Muscle layer of colon (tissue), 2 donors: Measurements from ENCODE around the gene ALPK3.

Experiments
- H3K27ac ChIP-seq: one replicate; pipeline ENCODE4 v1.7.0; 2013; ENCODE audit warnings: low read depth, mild to moderate bottlenecking, low read length, moderate library complexity
- H3K27me3 ChIP-seq, 2 donors: one replicate each; pipeline ENCODE4 v1.7.0; 2013; ENCODE audit warnings: low read length in 2 of 2, mild to moderate bottlenecking in 2 of 2; ENCODE audit not compliant: insufficient read depth in 2 of 2, control insufficient read depth in 1 of 2
- H3K36me3 ChIP-seq: one replicate; pipeline ENCODE4 v1.7.0; 2013; ENCODE audit warnings: mild to moderate bottlenecking, low read length; ENCODE audit not compliant: insufficient read depth
- H3K4me1 ChIP-seq: one replicate; pipeline ENCODE4 v1.7.0; 2013; ENCODE audit warnings: mild to moderate bottlenecking, low read length; ENCODE audit not compliant: insufficient read depth
- H3K4me3 ChIP-seq, 2 donors: one replicate each; pipeline ENCODE4 v1.7.0; 2013; ENCODE audit warnings: low read length in 2 of 2, low read depth in 1 of 2, mild to moderate bottlenecking in 1 of 2, moderate library complexity in 1 of 2
- H3K9ac ChIP-seq: one replicate; pipeline ENCODE4 v1.7.0; 2013; ENCODE audit warnings: low read length
- H3K9me3 ChIP-seq: one replicate; pipeline ENCODE4 v1.7.0; 2013; ENCODE audit warnings: mild to moderate bottlenecking, low read length
- donor health status: abdominal sarcoma.
- donor health status: Adenocarcinoma of cecum.

ALPK3 gene

DNA sequence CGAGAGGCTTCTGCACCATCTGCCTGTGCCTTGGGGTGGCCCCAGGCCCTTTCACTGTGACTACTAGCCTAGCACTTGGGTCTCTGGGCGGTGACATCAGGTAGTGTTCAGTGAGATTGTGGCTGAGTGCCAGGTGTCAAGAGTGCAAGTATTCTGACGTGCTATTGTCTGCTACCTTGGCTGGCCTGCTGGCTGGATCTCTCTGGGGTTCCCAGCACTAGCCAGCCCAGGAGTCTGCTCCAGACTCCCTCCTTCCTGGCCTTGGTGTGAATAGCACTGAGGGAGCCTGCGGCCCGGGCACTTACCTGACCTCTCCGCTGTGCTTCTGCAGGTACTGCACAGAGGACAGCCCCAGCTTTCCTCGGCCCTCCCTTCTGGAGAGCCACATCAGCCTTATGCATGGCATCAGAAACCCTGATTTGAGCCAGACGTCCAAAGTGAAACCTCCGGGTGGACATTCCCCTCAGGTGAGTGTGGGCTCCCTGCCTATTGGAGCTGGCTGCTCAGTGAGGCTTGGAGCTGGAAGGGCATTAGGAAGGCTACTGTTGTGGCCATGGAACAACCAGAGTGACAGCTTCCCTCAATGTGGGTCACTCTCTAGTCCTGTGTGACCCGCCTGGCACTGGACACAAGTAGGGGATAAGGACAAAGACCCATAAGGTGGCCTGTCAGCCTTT is 17.5 kb upstream of the ALPK3 start:
- H3K36me3 ChIP-seq: peaks cover 72% of the 10 kb centered on the region
- no peaks in the 10 kb centered on the region for H3K27me3 ChIP-seq
- no peaks in the 10 kb centered on the region for H3K9me3 ChIP-seq
- no peaks in the 10 kb centered on the region for H3K4me1 ChIP-seq
- no peak overlapping the region for H3K27ac ChIP-seq
- no peak overlapping the region for H3K9ac ChIP-seq
- H3K4me3 ChIP-seq: no peak overlapping the region

- H3K9me3 ChIP-seq: no peaks in the 10 kb centered on the region
- H3K27ac ChIP-seq: no peak overlapping the region
- no peaks in the 10 kb centered on the region for H3K27me3 ChIP-seq
- no peak overlapping the region for H3K4me3 ChIP-seq
- no peaks in the 10 kb centered on the region for H3K4me1 ChIP-seq
- H3K36me3 ChIP-seq: peaks cover 77% of the 10 kb centered on the region
- no peak overlapping the region for H3K9ac ChIP-seq
These were observed 16.8 kb upstream of the ALPK3 start for GRCh38 chr15:84800365-84800806.

- H3K9ac ChIP-seq: no peak overlapping the region
- H3K4me1 ChIP-seq: no peaks in the 10 kb centered on the region
- no peak overlapping the region for H3K27ac ChIP-seq
- H3K36me3 ChIP-seq: peaks cover 52% of the 10 kb centered on the region
- no peak overlapping the region for H3K4me3 ChIP-seq
- H3K9me3 ChIP-seq: no peaks in the 10 kb centered on the region
- no peaks in the 10 kb centered on the region for H3K27me3 ChIP-seq
These were observed 12.9 kb upstream of the ALPK3 start for GRCh38 chr15:84804005-84804900.

DNA sequence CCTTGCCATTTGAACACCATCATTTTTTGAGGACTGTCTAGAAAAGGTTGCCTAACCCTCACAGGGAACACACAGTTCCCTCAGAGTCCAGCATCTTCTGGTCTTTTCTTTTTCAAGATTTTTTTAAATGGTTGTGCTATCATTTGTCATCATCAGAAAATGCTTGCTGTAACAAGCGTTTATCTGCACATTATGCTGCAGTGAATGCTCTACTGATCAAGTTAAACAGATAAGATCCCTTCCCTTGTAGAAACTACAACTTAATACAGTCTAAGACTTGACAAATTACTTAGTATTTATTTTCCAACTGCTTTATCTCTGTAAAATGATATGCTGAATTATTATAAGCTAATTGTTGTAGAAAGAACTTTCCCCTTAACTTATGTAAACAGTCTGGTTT is 11.9 kb upstream of the ALPK3 start:
- H3K4me1 ChIP-seq: no peaks in the 10 kb centered on the region
- H3K27me3 ChIP-seq: no peaks in the 10 kb centered on the region
- no peak overlapping the region for H3K9ac ChIP-seq
- no peak overlapping the region for H3K4me3 ChIP-seq
- peaks cover 42% of the 10 kb centered on the region for H3K36me3 ChIP-seq
- no peaks in the 10 kb centered on the region for H3K9me3 ChIP-seq
- no peak overlapping the region for H3K27ac ChIP-seq

GRCh38 chr15:84807228-84807627 is 9.9 kb upstream of the ALPK3 start:
- H3K27me3 ChIP-seq: no peaks in the 10 kb centered on the region
- H3K4me1 ChIP-seq: no peaks in the 10 kb centered on the region
- H3K9me3 ChIP-seq: no peaks in the 10 kb centered on the region
- H3K27ac ChIP-seq: no peak overlapping the region
- H3K9ac ChIP-seq: no peak overlapping the region
- H3K4me3 ChIP-seq: no peak overlapping the region
- peaks cover 27% of the 10 kb centered on the region for H3K36me3 ChIP-seq

DNA sequence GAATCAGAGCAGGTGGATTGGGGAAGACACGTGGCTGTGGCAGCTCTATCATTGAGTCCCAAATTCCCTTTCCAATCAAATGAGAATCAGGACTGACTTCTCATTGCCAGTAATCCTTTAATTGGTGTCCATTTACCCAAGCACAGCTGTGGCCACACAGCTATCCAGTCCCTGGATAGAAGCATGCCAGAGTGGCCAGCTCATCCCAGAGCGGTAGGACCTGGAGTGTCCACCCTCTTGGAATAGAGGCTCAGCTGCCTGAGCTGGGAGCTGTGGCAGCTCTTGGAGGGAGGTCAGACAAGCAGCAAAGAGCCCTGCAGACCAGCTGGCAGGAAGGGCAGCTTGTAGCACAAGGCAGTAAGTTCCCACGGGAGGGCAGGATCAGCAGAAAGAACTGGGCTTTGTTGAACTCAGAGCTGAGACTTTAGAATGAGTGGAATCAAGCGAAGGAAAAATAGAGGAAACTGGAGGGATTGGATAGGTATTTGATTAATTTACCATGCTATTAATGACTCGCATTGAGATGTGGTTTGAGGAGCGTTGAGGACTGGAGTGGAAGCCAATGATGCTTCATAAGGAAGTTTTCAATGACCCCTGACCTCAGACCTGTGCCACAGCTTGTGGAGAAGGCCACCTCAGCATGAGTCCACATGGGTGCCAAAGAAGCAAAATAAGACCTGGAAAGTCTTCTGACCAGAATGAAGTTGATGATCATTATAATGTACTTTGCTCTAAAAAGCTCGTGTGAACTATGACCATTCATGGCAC is 6.9 kb upstream of the ALPK3 start:
- no peaks in the 10 kb centered on the region for H3K36me3 ChIP-seq
- H3K27ac ChIP-seq: no peak overlapping the region
- H3K27me3 ChIP-seq: no peaks in the 10 kb centered on the region
- no peaks in the 10 kb centered on the region for H3K9me3 ChIP-seq
- no peak overlapping the region for H3K4me3 ChIP-seq
- no peak overlapping the region for H3K9ac ChIP-seq
- no peaks in the 10 kb centered on the region for H3K4me1 ChIP-seq

GRCh38 chr15:84811151-84811550 is 6.0 kb upstream of the ALPK3 start:
- Histone ChIP-seq H3K36me3 (no peaks in the 10 kb centered on the region), H3K4me1 (no peaks in the 10 kb centered on the region), H3K27me3 (no peaks in the 10 kb centered on the region), H3K9me3 (no peaks in the 10 kb centered on the region), H3K4me3 (no peak overlapping the region), H3K9ac (no peak overlapping the region), H3K27ac (no peak overlapping the region)

DNA sequence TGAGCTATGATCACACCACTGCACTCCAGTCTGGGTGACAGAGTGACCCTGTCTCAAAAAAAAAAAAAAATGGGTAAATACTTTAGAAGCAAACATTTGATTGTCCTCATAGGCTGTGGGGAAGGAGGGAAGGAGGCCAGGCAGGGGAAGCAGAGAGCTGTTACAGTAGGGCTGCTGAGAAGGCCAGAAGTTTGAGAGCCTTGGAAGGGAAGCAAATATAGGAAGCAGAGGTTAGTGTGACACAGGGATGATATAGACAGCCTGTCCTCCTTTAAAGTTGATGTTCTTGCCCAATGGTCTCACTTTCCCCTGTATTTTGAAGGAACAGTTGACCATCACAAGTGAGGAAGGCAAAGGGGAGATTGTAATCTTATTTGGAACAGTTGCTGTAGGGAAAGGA is 5.3 kb upstream of the ALPK3 start:
- no peaks in the 10 kb centered on the region for H3K27me3 ChIP-seq
- H3K9ac ChIP-seq: no peak overlapping the region
- H3K4me3 ChIP-seq: no peak overlapping the region
- no peaks in the 10 kb centered on the region for H3K4me1 ChIP-seq
- H3K36me3 ChIP-seq: no peaks in the 10 kb centered on the region
- no peak overlapping the region for H3K27ac ChIP-seq
- no peaks in the 10 kb centered on the region for H3K9me3 ChIP-seq

DNA sequence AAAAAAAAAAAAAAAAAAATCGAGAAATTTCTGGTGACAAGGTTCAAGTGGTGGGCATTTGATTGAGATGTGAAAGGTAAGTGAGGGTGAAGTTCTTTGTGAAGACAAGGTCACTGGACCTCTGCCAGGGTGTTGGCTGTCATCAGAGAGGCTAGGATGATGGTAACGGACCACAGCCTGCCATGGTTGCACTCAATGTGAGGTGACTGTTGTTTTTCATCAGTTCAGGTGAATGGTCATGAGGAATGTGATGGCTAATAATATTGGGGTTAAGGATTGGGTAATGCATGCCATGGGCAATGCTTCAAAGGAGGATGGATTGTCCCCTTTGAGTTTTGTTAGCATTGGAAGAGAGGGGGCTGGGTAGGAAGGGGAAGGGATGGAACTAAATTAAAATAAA is 4.3 kb upstream of the ALPK3 start:
- H3K9me3 ChIP-seq: no peaks in the 10 kb centered on the region
- no peak overlapping the region for H3K27ac ChIP-seq
- H3K36me3 ChIP-seq: no peaks in the 10 kb centered on the region
- H3K4me3 ChIP-seq: no peak overlapping the region
- no peaks in the 10 kb centered on the region for H3K27me3 ChIP-seq
- peaks cover 4% of the 10 kb centered on the region for H3K4me1 ChIP-seq
- no peak overlapping the region for H3K9ac ChIP-seq

DNA sequence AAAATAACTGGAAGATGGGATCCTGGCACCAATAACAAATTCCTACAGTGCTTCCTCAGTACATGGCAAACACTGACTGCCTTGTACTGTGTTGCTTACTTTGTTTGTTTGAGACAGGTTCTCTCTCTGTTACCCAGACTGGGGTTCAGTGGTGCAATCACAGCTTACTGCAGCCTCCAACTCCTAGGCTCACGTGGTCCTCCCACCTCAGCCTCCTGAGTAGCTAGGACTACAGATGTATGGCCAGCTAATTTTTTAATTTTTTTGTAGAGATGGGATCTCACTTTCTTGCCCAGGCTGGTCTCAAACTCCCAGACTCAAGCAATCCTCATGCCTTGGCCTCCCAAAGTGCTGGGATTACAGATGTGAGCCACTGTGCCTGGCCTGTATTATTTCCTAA is 3.7 kb upstream of the ALPK3 start:
- Histone ChIP-seq H3K27ac (no peak overlapping the region), H3K4me3 (no peak overlapping the region), H3K4me1 (peaks cover 10% of the 10 kb centered on the region), H3K9me3 (no peaks in the 10 kb centered on the region), H3K9ac (no peak overlapping the region), H3K27me3 (no peaks in the 10 kb centered on the region), H3K36me3 (no peaks in the 10 kb centered on the region)

DNA sequence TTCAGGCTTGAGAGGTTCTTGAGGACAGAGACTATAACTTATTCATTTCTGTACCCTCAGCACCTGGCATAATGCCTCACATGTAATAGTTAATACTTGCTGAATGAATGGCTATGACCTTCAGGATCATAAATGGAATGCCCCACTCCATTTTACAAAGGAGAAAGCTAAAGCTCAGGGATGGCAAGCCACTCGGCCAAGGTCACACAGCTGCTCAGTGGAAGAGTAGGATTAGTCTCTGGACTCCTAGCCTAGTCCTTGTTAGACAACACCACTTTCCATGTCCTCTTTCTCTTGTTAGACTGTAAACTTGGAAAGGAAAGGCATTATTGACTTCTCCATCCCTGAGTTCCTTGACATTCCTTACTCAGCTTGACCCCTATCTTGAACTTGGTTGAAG is 3.2 kb upstream of the ALPK3 start:
- Histone ChIP-seq H3K4me1 (peaks cover 15% of the 10 kb centered on the region), H3K27ac (no peak overlapping the region), H3K27me3 (no peaks in the 10 kb centered on the region), H3K4me3 (no peak overlapping the region), H3K9ac (no peak overlapping the region), H3K36me3 (no peaks in the 10 kb centered on the region), H3K9me3 (no peaks in the 10 kb centered on the region)
